GM06990 (cell line): ENCODE measurements around the gene NF2.

Experiments
- DNase-seq: peaks from one replicate; pipeline ENCODE4 v3.0.0-alpha.2; 2011; ENCODE audit not compliant: insufficient read length; ENCODE audit errors: extremely low read depth
- H3K27me3 ChIP-seq: replicated peaks from 2 replicates; pipeline ENCODE4 v1.6.0; 2011; ENCODE audit warnings: low read length; ENCODE audit not compliant: control insufficient read depth, insufficient read depth
- H3K36me3 ChIP-seq: 2 replicates; pipeline ENCODE4 v1.5.1; 2011; ENCODE audit warnings: low read length; ENCODE audit not compliant: control insufficient read depth, insufficient read depth
- H3K4me3 ChIP-seq: replicated peaks from 2 replicates; pipeline ENCODE4 v1.5.1; 2011; ENCODE audit warnings: low read depth, mild to moderate bottlenecking, control low read depth, low read length
- TF ChIP-seq, protein P1 (sequence below): IDR thresholded peaks from 2 replicates; pipeline ENCODE4 v1.5.1; 2011; ENCODE audit warnings: low read length, control low read depth, mild to moderate bottlenecking, inconsistent platforms; ENCODE audit not compliant: insufficient read depth, poor library complexity, severe bottlenecking

The NF2 gene

DNA sequence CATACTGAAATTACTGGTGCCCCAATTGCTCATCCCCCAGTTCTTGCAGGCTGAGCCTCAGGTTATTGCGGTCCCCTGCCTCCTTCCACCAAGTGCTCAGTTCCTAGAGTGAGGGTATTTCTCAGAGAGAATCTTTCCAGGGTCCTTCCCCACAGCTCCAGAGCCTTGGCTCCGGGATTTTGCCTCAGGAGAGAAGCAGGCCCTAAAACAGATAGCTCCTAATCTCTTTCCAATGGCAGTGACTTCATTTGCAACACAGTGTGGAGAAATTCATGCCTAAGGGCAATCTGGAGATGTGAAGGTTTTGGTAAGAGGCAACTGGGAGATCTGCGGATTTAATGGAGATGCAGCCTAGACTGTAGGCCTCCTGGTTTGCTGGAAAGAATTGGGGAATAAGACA, 2.9 kb downstream of the NF2 start:
- DNase-seq, result no peak
- Histone ChIP-seq H3K27me3 (no peaks in the 10 kb centered on the region), H3K4me3 (no peak overlapping the region), H3K36me3 (no peaks in the 10 kb centered on the region)
- TF ChIP-seq, protein P1, sequence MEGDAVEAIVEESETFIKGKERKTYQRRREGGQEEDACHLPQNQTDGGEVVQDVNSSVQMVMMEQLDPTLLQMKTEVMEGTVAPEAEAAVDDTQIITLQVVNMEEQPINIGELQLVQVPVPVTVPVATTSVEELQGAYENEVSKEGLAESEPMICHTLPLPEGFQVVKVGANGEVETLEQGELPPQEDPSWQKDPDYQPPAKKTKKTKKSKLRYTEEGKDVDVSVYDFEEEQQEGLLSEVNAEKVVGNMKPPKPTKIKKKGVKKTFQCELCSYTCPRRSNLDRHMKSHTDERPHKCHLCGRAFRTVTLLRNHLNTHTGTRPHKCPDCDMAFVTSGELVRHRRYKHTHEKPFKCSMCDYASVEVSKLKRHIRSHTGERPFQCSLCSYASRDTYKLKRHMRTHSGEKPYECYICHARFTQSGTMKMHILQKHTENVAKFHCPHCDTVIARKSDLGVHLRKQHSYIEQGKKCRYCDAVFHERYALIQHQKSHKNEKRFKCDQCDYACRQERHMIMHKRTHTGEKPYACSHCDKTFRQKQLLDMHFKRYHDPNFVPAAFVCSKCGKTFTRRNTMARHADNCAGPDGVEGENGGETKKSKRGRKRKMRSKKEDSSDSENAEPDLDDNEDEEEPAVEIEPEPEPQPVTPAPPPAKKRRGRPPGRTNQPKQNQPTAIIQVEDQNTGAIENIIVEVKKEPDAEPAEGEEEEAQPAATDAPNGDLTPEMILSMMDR, result no peak

DNA sequence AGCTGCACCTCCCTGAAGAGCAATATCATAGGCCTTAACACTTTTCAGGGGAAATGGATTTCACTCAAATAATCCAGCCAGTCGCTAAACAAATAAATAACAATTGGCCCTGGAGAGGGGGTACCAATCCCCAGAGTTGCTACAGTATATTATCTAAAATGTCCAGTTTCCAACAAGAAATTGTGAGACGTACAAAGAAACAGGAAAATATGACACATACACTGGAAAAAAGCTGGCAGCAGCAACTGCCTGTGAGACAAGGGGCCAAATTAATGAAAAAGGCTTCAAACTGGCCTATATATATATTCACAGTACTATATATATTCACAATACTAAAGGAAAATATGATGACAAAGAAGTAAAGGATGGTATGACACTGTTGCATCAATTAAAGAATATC, 4.0 kb downstream of the NF2 start:
- Histone ChIP-seq H3K36me3 (no peaks in the 10 kb centered on the region), H3K27me3 (no peaks in the 10 kb centered on the region), H3K4me3 (no peak overlapping the region)
- DNase-seq, result no peak
- TF ChIP-seq, protein P1, result no peak

DNA sequence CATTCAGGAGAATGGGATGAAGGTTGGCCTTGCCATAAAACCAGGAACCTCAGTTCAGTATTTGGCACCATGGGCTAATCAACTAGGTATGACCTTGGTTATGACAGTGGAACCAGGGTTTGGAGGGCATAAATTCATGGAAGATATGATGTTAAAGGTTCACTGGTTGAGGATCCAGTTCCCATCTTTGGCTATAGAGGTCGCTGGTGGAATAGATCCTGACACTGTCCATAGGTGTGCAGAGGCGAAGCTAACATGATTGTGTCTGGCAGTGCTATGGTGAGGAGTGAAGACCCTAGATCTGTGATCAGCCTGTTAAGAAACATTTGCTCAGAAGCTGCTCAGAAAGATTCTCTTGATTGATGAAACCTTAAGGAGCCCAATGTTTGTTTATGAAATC, 5.7 kb downstream of the NF2 start:
- TF ChIP-seq, protein P1, result no peak
- Histone ChIP-seq H3K4me3 (no peak overlapping the region), H3K27me3 (no peaks in the 10 kb centered on the region), H3K36me3 (no peaks in the 10 kb centered on the region)
- no peak for DNase-seq

DNA sequence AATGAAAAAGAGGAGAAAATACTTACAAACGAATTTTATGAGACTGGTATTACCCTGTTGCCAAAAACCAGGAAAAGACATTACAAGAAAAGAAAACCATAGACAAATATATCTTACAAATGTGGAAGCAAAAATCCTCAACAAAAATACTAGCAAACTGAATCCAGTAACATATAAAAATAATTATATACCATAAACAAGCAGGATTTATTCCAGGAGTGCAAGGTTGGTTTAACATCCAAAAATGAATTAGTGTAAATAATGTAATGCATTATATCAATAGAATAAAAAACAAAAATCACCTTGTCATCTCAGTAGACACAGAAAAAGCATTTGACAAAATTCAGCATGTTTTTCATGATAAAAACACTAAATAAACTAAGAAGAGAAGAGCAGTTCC, 7.3 kb downstream of the NF2 start:
- Histone ChIP-seq H3K36me3 (no peaks in the 10 kb centered on the region), H3K4me3 (no peak overlapping the region), H3K27me3 (no peaks in the 10 kb centered on the region)
- DNase-seq, result no peak
- TF ChIP-seq, protein P1, result no peak

DNA sequence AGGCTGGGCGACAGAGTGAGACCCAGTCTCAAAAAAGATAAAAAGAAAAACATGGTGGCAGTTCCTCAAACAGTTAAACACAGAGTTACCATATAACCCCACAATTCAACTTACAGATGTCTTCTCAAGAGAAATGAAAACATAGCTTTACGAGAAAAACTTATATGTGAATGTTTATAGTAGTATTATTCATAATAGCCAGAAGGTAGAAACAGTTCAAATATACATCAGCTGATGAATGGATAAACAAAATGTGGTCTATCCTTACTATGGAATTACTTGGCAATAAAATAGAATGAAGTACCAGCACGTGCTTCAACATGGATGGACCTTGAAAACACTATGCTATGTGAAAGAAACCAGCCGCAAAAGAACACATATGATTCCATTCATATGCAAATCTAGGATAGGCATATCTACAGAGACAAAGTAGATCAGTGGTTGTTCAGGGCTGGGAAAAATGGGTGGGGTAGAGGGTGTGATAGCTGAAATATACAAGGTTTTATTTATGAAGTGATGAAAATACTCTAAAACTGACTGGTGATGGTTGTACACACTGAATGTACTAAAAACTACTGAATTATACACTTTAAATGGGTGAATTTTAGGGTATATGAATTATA, 12.4 kb downstream of the NF2 start:
- no peaks in the 10 kb centered on the region for H3K36me3 ChIP-seq
- no peak overlapping the region for H3K4me3 ChIP-seq
- no peak for DNase-seq
- TF ChIP-seq, protein P1, result no peak
- H3K27me3 ChIP-seq, result no peaks in the 10 kb centered on the region

DNA sequence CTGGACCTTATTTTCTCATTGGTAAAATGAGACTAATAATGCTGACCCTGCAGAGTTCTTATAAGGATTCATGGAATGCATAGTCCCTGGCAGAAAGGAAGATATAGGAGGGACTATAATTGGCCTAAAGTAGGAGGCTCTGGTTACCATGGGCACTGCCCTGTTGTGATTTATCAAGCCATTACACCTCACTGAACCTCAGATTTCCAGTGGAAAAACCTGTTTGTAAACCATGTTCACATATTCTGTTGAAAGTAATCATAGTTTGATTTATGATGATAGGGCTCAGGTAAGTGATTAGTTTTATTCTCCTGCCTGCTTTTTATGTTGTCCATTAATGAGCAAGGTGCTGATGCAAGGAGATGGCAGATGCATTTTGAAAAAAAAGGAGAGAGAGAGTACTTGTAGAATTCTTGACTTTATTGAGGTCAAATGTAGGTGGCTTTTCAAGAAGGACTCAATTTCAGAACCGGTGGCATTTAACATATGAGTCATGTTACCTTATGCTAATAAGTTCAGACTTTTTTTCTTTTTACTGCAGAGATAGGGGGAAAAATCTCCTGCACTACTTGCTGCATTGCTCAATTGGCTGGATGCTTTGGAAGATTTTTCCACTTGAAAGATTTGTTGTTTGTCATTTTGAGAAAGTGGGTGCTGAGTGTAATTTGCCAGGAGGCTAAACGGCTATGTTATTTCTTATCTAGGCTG, 14.6 kb downstream of the NF2 start:
- Histone ChIP-seq H3K4me3 (no peak overlapping the region), H3K36me3 (no peaks in the 10 kb centered on the region), H3K27me3 (no peaks in the 10 kb centered on the region)
- no peak for DNase-seq
- TF ChIP-seq, protein P1, result no peak
